GM19397 (cell line): Measurements from ENCODE around the gene ADAM10.
A peak's percentile ranks its signal among the peaks of the same experiment; 100 is the strongest.

Experiments
- ATAC-seq: cut with Tn5 transposase; IDR thresholded peaks from one replicate; pipeline ENCODE4 v1.9.1; 2021; ENCODE audit warnings: mild to moderate bottlenecking, moderate library complexity; ENCODE audit not compliant: unreplicated experiment

ADAM10 gene

DNA sequence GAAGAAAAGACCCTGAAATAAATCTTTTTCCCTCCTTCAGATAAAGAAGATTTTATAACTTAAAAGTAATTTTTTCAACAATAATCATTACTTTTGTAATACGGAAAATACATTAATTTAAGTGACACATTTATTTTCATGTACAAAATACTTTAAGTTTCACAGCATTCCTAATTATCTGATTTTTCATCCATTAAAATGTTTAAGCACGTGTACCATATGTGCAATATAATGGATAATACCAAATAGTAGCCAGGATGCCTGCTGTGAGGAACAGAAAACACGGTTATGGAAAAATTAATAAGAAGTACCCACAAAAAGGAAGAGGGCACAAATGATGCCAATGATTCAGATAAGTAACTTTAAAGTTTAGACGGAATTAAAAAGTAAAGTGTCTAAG lies 33.5 kb downstream of the ADAM10 start:
- no peak for ATAC-seq

DNA sequence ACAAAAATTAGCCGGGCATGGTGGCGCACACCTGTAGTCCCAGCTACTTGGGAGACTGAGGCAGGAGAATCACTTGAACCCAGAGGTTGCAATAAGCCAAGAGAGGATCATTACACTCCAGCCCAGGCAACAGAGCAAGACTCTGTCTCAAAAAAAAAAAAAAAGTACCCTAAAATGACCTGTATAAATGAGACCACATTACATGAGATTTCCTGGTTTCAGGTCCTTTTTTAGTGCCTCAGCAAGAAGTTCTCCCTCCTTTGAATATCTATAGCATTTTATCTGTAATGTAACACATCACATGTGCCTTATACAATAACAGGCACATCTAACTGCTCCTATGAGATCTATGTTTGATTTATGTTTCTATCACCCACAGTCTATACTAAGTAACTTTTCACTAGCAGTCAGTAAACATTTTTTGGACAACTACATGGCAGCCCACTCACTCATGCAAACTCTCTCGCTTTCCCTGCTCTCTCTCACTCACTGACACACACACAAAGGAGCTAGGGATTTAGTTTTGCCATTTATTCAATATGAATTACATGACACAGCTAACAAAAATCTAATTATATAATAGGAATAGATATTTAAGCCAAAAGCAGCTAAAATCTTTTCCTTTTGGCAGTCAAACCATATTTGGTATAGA lies 34.1 kb downstream of the ADAM10 start:
- ATAC-seq = no peak

DNA sequence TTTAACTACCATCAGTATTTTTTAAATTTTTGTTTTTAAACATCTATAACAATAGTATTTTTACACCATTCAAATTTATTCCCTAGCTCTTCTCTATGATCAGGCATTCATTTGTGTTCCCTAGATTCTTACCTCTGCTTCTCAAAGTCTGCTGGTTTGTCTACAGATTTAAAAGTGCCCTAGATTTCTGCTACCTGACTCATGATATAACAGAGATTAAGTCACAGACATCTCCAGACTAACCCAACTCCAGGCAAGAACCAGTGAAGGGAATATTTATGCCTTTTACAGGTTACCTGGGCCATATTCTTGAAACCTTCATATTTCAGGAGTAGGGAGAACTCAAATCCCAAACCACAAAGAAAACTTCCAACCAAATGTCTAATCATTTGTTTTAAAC lies 38.8 kb downstream of the ADAM10 start:
- ATAC-seq = no peak

- ATAC-seq = no peak
These were observed 42.1 kb downstream of the ADAM10 start for GRCh38 chr15:58707397-58707796.

DNA sequence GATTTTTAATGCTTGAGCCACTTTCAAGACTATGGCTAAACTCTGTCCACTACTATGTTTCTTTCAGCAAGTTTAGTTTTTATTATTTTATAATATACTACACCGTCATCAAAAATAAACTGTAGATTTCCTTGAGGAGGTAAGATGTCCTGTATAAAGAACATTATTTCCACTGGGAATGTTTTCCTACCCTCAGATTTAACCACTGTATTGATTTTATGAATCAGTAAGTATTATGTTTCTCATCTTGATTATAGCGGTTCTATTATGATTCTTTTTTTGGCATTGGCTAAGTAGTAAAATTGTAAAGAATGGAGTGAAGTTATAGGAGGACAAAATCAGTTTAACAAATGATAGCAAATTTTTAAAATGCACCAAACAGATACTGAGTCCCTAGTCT lies 44.4 kb downstream of the ADAM10 start:
- ATAC-seq = no peak

DNA sequence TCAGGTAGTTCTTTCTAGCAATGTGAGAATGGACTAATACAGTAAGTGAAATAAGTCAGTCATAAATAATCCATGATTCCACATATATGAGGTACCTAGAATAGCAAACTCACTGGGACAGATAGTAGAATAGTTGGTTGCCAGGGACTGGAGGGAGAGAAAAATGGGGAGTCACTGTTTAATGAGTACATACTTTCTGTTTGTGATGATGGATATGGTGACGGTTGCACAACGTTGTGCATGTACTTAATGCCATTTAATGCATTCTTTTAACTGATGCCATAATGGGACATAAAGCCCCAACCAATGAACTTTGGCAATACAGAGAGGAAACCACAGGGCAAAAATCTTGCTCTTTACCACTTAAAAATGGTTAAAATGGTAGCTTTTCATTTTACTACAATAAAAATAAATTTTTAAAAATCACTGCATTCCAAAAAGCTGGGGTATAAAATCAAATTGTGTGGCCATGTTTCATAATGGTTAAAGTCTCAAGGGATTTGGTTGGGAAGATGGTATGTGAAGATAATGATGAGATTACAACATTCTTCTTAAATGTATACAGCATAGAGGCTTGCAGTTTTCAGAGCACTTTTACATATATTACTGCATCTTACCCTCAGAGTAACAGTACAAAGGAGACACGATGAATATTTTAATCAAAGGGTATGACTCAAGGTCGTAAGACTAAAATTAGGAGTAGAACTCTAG lies 45.2 kb downstream of the ADAM10 start:
- no peak for ATAC-seq

DNA sequence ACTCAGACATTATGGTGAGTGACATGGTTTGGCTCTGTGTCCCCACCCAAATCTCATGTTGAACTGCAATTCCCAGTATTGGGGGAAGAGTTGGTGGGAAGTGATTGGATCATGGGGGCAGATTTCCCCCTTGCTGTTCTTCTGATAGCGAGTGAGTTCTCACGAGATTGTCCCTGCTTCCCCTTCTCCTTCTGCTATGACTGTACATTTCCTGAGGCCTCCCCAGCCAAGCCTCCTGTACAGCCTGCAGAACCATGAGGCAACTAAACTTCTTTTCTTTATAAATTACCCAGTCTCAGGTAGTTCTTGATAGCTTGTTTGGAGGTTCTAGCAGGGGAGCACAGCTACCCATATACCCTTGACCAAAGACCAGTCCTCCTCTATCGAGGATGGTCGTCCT lies 45.9 kb downstream of the ADAM10 start:
- ATAC-seq = no peak

DNA sequence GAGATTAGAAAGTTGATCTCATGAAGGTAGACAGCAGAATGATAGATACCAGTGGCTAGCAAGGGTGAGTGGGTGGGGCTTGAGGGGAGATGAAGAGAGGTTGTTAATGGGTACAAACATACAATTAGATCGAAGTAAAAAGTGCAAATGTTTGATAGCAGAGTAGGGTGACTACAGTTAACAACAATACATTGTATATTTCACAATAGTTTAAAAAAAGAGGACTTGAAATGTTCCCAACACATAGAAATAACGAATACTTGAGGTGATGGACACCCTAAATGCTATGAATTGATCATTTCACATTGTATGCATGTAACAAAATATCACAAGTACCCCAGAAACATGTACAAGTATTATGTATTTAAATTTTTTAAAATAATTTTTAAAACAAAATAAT lies 47.3 kb downstream of the ADAM10 start:
- ATAC-seq = no peak

GRCh38 chr15:58701376-58701775 lies 48.1 kb downstream of the ADAM10 start:
- no peak for ATAC-seq

GRCh38 chr15:58699769-58700168 lies 49.7 kb downstream of the ADAM10 start:
- no peak for ATAC-seq

DNA sequence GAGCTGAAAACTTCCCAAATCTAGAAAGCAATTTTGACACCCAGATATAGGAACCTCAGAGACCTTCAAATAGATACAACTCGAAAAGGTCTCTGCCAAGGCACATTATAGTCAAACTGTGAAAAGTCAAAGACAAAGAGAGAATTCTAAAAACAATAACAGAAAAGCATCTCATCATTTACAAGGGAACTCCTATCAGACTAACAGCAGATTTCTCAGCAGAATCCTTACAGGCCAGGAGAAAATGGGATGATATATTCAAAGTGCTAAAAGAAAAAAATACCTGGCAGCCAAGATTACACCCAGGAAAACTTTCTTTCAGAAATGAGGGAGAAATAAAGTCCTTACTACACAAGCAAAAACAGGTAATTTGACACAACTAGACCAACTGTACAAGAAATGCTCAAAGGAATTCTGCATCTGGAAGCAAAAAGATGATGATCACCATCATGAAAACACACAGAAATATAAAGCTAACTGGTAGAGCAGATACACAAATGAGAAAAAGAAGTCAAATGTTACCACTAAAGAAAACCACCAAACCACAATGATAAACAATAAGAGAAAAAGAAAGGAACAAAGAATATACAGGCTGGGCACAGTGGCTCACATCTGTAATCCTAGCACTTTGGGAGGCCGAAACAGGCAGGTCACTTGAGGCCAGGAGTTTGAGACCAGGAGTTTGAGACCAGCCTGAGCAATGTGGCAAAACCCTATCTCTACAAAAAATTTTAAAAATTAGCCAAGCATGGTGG lies 50.4 kb downstream of the ADAM10 start:
- ATAC-seq = no peak

GRCh38 chr15:58697220-58697619 lies 52.3 kb downstream of the ADAM10 start:
- no peak for ATAC-seq

DNA sequence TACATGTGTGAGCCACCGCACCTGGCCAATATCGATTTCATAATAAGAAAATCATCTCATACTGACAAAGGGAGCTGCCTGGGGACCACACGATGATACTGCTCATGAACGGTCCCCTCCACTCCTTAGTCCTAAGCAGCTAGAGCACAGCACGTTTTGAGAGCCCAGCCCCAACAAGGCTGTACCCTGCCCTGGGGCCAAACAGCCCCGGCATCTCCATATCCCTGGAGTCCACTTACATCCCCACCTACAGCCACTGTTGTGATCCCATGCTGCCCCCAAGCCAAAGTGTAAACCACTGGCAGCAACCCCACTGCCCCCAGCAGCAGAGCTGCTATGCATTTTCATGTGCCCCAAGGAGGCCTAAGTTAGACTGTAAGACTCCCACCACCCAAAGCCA lies 52.8 kb downstream of the ADAM10 start:
- ATAC-seq = no peak

- ATAC-seq = no peak
These were observed 54.7 kb downstream of the ADAM10 start for GRCh38 chr15:58694641-58695398.

DNA sequence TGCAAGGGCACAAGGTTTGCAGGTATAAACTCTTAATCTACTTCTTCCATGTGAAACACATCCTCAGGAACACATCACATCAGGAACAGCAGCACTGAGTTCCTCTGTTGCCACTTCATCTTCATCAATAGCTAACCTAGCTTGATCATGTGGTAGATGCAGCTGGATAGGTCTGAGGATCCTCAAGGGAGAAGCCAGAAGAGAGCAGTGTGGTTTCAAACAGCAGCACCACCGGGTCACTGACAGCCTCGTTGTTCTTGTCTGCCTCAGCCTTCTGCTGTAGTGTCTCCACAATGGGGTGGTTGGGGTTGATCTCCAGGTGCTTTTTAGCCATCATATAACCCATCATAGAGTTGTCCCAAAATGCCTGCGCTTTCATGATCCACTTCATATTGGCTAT lies 58.8 kb downstream of the ADAM10 start:
- peak; percentile 67 for ATAC-seq

DNA sequence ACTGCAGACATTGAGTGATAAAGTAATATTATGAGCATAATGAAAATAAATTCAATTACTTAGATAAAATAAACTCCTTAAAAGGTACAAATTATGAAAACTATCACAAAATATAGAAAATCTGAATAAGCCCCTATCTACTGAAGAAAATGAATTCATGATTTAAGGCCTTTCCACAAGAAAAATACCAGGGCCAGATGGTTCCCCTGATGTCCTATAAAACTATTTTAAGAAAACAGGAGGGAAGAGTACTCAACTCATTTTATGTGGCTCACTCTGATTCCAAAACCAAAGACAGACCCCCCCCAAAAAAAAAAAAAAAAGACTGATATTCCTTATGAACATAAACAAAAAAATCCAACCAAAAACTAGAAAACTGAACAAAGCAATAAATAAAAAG lies 59.9 kb downstream of the ADAM10 start:
- ATAC-seq = no peak

- ATAC-seq = no peak
These were observed 63.2 kb downstream of the ADAM10 start for GRCh38 chr15:58686286-58686685.

DNA sequence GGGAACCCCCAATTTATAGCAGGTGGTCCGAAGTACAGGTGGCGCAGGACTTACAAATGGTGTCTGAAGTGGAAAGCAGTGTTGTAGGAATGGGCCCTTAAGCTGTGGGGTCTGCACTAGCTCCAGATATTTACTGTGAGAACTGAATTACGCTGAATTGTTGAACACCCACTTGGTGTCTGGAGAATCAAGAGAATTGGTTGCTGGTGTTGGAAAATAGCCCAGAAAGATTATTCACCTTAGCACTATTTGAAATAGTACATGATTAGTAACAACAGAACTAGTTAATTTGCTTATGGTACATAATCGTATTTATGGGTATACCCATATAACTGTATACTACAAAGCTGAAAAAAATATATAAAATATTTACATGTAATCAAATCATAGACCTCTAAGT lies 64.8 kb downstream of the ADAM10 start:
- no peak for ATAC-seq

- ATAC-seq = no peak
These were observed 65.3 kb downstream of the ADAM10 start for GRCh38 chr15:58684036-58684710.

GRCh38 chr15:58682234-58682633 lies 67.3 kb downstream of the ADAM10 start:
- no peak for ATAC-seq

- ATAC-seq = no peak
These were observed 70.8 kb downstream of the ADAM10 start for GRCh38 chr15:58678683-58679082.
